ENCODE measurements around the gene MAML3.

MAML3 gene

GRCh38 chr4:139851133-139851532 is 302.9 kb downstream of the MAML3 start:
- TF ChIP-seq FOXM1 (IDR thresholded peaks at IDR 0.05; ENCODE audit: borderline replicate concordance, low read depth) = no peak
- TF ChIP-seq TAF1 (IDR thresholded peaks at IDR 0.05; ENCODE audit: low read depth) = no peak
- TF ChIP-seq CREB1 (IDR thresholded peaks at IDR 0.05; ENCODE audit: low read depth) = no peak
- TF ChIP-seq MAX (IDR thresholded peaks at IDR 0.05) = no peak
- no peak for TF ChIP-seq ZBTB7A (IDR thresholded peaks at IDR 0.05; ENCODE audit: low read depth)
- no peak for TF ChIP-seq CEBPB (IDR thresholded peaks at IDR 0.05)
- TF ChIP-seq RAD21 (IDR thresholded peaks at IDR 0.05; ENCODE audit: low read depth) = no peak
- no peak for TF ChIP-seq REST (IDR thresholded peaks at IDR 0.05; ENCODE audit: low read depth)
- TF ChIP-seq TEAD4 (IDR thresholded peaks at IDR 0.05) = no peak
- no peak for TF ChIP-seq YY1 (IDR thresholded peaks at IDR 0.05; ENCODE audit: low read depth)
- no peak for TF ChIP-seq EGR1 (IDR thresholded peaks at IDR 0.05)
- TF ChIP-seq NFIC (IDR thresholded peaks at IDR 0.05) = no peak

GRCh38 chr4:139849219-139849618 is 304.8 kb downstream of the MAML3 start:
- TF ChIP-seq TEAD4 (IDR thresholded peaks at IDR 0.05) (no peak), FOXM1 (IDR thresholded peaks at IDR 0.05; ENCODE audit: borderline replicate concordance, low read depth) (no peak), EGR1 (IDR thresholded peaks at IDR 0.05) (no peak), ZBTB7A (IDR thresholded peaks at IDR 0.05; ENCODE audit: low read depth) (no peak), REST (IDR thresholded peaks at IDR 0.05; ENCODE audit: low read depth) (no peak)
- TF ChIP-seq, protein P1, sequence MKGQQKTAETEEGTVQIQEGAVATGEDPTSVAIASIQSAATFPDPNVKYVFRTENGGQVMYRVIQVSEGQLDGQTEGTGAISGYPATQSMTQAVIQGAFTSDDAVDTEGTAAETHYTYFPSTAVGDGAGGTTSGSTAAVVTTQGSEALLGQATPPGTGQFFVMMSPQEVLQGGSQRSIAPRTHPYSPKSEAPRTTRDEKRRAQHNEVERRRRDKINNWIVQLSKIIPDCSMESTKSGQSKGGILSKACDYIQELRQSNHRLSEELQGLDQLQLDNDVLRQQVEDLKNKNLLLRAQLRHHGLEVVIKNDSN (IDR thresholded peaks at IDR 0.05) = no peak

GRCh38 chr4:139848028-139848427 is 306.0 kb downstream of the MAML3 start:
- TF ChIP-seq CREB1 (IDR thresholded peaks at IDR 0.05; ENCODE audit: low read depth) (no peak), TCF12 (IDR thresholded peaks at IDR 0.05; ENCODE audit: low read depth) (no peak), TEAD4 (IDR thresholded peaks at IDR 0.05) (no peak), TAF1 (IDR thresholded peaks at IDR 0.05; ENCODE audit: low read depth) (no peak), CEBPB (IDR thresholded peaks at IDR 0.05) (no peak), NFIC (IDR thresholded peaks at IDR 0.05) (no peak), YY1 (IDR thresholded peaks at IDR 0.05; ENCODE audit: low read depth) (no peak), MAX (IDR thresholded peaks at IDR 0.05) (no peak), RAD21 (IDR thresholded peaks at IDR 0.05; ENCODE audit: low read depth) (no peak), EP300 (IDR thresholded peaks at IDR 0.05; ENCODE audit: borderline replicate concordance) (no peak)

- TF ChIP-seq RAD21 (IDR thresholded peaks at IDR 0.05; ENCODE audit: low read depth) (no peak), NFIC (IDR thresholded peaks at IDR 0.05) (no peak), EP300 (IDR thresholded peaks at IDR 0.05; ENCODE audit: borderline replicate concordance) (no peak), TEAD4 (IDR thresholded peaks at IDR 0.05) (no peak), EGR1 (IDR thresholded peaks at IDR 0.05) (no peak), FOXM1 (IDR thresholded peaks at IDR 0.05; ENCODE audit: borderline replicate concordance, low read depth) (no peak), REST (IDR thresholded peaks at IDR 0.05; ENCODE audit: low read depth) (no peak), ZBTB7A (IDR thresholded peaks at IDR 0.05; ENCODE audit: low read depth) (no peak), YY1 (IDR thresholded peaks at IDR 0.05; ENCODE audit: low read depth) (no peak), MAX (IDR thresholded peaks at IDR 0.05) (no peak)
Measured at GRCh38 chr4:139847602-139848001, 306.4 kb downstream of the MAML3 start.

DNA sequence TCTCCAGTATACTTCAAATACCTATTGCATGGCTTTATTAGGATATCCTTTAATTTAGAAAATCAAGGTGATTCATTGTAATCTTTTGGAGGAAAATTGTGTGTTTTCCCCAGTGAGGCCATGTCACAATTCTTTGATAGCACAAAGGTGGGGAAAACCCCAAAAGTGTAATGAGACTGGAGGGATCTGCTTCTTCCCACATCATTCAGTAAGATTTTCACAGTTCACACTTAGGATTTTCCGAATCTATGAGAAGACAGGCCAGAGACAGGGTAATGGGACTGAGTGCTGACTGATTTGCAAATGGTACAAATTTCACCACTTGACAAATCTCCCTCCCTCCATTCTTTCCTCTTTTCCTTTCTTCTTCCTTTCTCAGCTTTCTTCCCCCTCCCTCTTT is 307.2 kb downstream of the MAML3 start:
- TF ChIP-seq YY1 (IDR thresholded peaks at IDR 0.05; ENCODE audit: low read depth) (no peak), TCF12 (IDR thresholded peaks at IDR 0.05; ENCODE audit: low read depth) (no peak), TEAD4 (IDR thresholded peaks at IDR 0.05) (no peak)

Measured in Ishikawa (cell line).